AG04450 (cell line): ENCODE results near the gene POU6F2. TPM values are rescaled to one million over a fixed set of nuclear protein-coding genes. Genes with fewer than 3 reads are reported as not detected.

Source experiments
- CTCF ChIA-PET: fragments of 300-600, 350-600 bp; formaldehyde crosslinking; extraction: SDS; loops from one replicate; lab custom pipeline; 2022; ENCODE audit warnings: antibody characterized with exemption, inconsistent platforms; lab: Charles Lee
- POLR2A ChIA-PET: fragments of 350-600 bp; formaldehyde crosslinking; extraction: SDS; loops from one replicate; lab custom pipeline; 2021; ENCODE audit warnings: antibody characterized with exemption, inconsistent platforms; lab: Yijun Ruan, JAX
- DNase-seq: peaks from one replicate; pipeline ENCODE4 v3.0.0-alpha.2; 2011; ENCODE audit warnings: low read depth, low spot score
- H3K27ac ChIP-seq: one replicate; pipeline ENCODE4 v1.5.1; 2012; ENCODE audit warnings: low read depth, low read length, control low read depth
- H3K27me3 ChIP-seq: one replicate; pipeline ENCODE4 v1.6.0; 2012; ENCODE audit warnings: low read length; ENCODE audit not compliant: control insufficient read depth, insufficient read depth
- H3K4me3 ChIP-seq: 2 replicates; pipeline ENCODE4 v1.5.1; 2011; ENCODE audit warnings: mild to moderate bottlenecking, low read depth, low read length, control low read depth
- H3K9me3 ChIP-seq: 2 replicates; pipeline ENCODE4 v1.5.1; 2012; ENCODE audit warnings: low read length; ENCODE audit not compliant: control insufficient read depth, insufficient read depth
- CTCF ChIP-seq: IDR thresholded peaks from 2 replicates; pipeline ENCODE4 v1.5.1; 2011; ENCODE audit warnings: low read depth, low read length, control low read depth, inconsistent platforms
- polyA plus RNA-seq: library from polyadenylated mRNA; depleted of rRNA; stranded (reverse); fragments of >200 nt; gene quantifications from 2 replicates; pipeline ENCODE4 v1.2.3, GENCODE V29; 2011

The POU6F2 gene
- polyA plus RNA-seq, 1 experiment: not detected

GRCh38 chr7:39468261-39468660 lies 490.6 kb downstream of the POU6F2 start:
- no peak for TF ChIP-seq CTCF
- ChIA-PET POLR2A (no interaction called here), CTCF (interaction anchor here (0.7 to 1.7 kb wide), 4 partner anchors 15 to 722 kb away, joined by 3 to 11 read pairs (median 4); no protein-coding TSS in a partner anchor)
- peaks cover under 1% of the 10 kb centered on the region for H3K27me3 ChIP-seq
- DNase-seq: no peak
- no peaks in the 10 kb centered on the region for H3K9me3 ChIP-seq
- H3K27ac ChIP-seq: no peak overlapping the region
- no peak overlapping the region for H3K4me3 ChIP-seq

- POLR2A ChIA-PET: no interaction called here
- DNase-seq: no peak
- CTCF ChIA-PET: no interaction called here
Measured at GRCh38 chr7:39468808-39469374, 491.2 kb downstream of the POU6F2 start.

GRCh38 chr7:39480901-39481300 lies 503.2 kb downstream of the POU6F2 start:
- ChIA-PET CTCF (no interaction called here), POLR2A (no interaction called here)
- Histone ChIP-seq H3K4me3 (no peak overlapping the region), H3K27me3 (no peaks in the 10 kb centered on the region), H3K9me3 (no peaks in the 10 kb centered on the region), H3K27ac (no peak overlapping the region)
- no peak for DNase-seq
- no peak for TF ChIP-seq CTCF

More at GRCh38 chr7:39468808-39469374, 491.2 kb downstream of the POU6F2 start:
- no peak for TF ChIP-seq CTCF
- Histone ChIP-seq H3K9me3 (no peaks in the 10 kb centered on the region), H3K27ac (no peak overlapping the region), H3K27me3 (no peaks in the 10 kb centered on the region), H3K4me3 (no peak overlapping the region)

- POLR2A ChIA-PET: no interaction called here
- CTCF ChIA-PET: interaction anchor here (1.3 kb wide), 1 partner anchor 13 kb away, joined by 3 read pairs; no protein-coding TSS in a partner anchor
- no peak overlapping the region for H3K27ac ChIP-seq
- H3K27me3 ChIP-seq: no peaks in the 10 kb centered on the region
- H3K9me3 ChIP-seq: no peaks in the 10 kb centered on the region
- H3K4me3 ChIP-seq: no peak overlapping the region
- TF ChIP-seq CTCF: no peak
- no peak for DNase-seq
Measured at GRCh38 chr7:39488467-39489393, 511.0 kb downstream of the POU6F2 start.

GRCh38 chr7:39490296-39490695 lies 512.6 kb downstream of the POU6F2 start:
- POLR2A ChIA-PET: no interaction called here

More at GRCh38 chr7:39490296-39490695, 512.6 kb downstream of the POU6F2 start:
- Histone ChIP-seq H3K27me3 (no peaks in the 10 kb centered on the region), H3K9me3 (no peaks in the 10 kb centered on the region), H3K4me3 (no peak overlapping the region), H3K27ac (no peak overlapping the region)
- CTCF ChIA-PET: no interaction called here
- TF ChIP-seq CTCF: no peak
- no peak for DNase-seq
